Transverse colon (tissue), 4 donors: ENCODE measurements around the gene PDE4B. TPM values are rescaled to one million over a fixed set of nuclear protein-coding genes. Genes with fewer than 3 reads are reported as not detected.

ENCODE experiments used
- DNase-seq: peaks from one replicate; pipeline ENCODE4 v3.0.0-alpha.2; 2019
- H3K27ac ChIP-seq, 4 donors: fragments of 200-600 bp; sonication (generic); 2 replicates each; pipeline ENCODE4 v1.5.1; 2016 to 2018; ENCODE audit warnings: inconsistent platforms in 4 of 4
- H3K27me3 ChIP-seq: fragments of 200-600 bp; sonication (generic); 2 replicates; pipeline ENCODE4 v1.5.1; 2017; ENCODE audit warnings: inconsistent platforms
- H3K36me3 ChIP-seq, 4 donors: fragments of 200-600 bp; sonication (generic); 2 replicates each; pipeline ENCODE4 v1.5.1; 2017 to 2019; ENCODE audit warnings: inconsistent platforms in 4 of 4
- H3K4me1 ChIP-seq, 4 donors: fragments of 200-600 bp; sonication (generic); 2 replicates each; pipeline ENCODE4 v1.5.1; 2017 to 2020; ENCODE audit warnings: inconsistent platforms in 4 of 4
- H3K4me3 ChIP-seq, 4 donors: fragments of 200-600 bp; sonication (generic); 1 replicate in 1 of 4; 2 replicates in 3 of 4; pipeline versions ENCODE4 v1.5.1 to v1.6.1; 2017 to 2019; ENCODE audit warnings: inconsistent platforms in 4 of 4
- H3K9me3 ChIP-seq, 2 donors: fragments of 200-600 bp; sonication (generic); 2 replicates each; pipeline ENCODE4 v1.5.1; 2017 to 2019; ENCODE audit warnings: inconsistent platforms in 2 of 2
- EP300 ChIP-seq: sonication (generic); formaldehyde crosslinking; IDR thresholded peaks from one replicate; pipeline ENCODE4 v1.6.1; 2017; ENCODE audit warnings: antibody characterized with exemption, low read depth
- POLR2A ChIP-seq: fragments of 450-650 bp; IDR thresholded peaks from one replicate; pipeline ENCODE4 v1.6.1; 2016; ENCODE audit warnings: antibody characterized with exemption, mild to moderate bottlenecking, moderate library complexity
- POLR2AphosphoS5 ChIP-seq, 3 donors: sonication (generic); formaldehyde crosslinking; IDR thresholded peaks; one replicate each; pipeline ENCODE4 v1.6.1; 2016; ENCODE audit warnings: antibody characterized with exemption in 3 of 3
- WGBS, 2 donors: methylation state at CpG; one replicate each; pipeline ENCODE4 v1.1.5; 2018; ENCODE audit warnings: low coverage in 1 of 2; 5-methylcytosine and 5-hydroxymethylcytosine counted together
- in situ Hi-C, 4 donors: fragments of 200-750 bp; cut with MboI; loops; one replicate each; pipeline versions ENCODE4 v1.15.0 to v1.15.1; 2017; ENCODE audit warnings: low sequenced_read_pairs in 3 of 4, low pct_ligation_motif_present in 1 of 4, low pct_unique_long_range_greater_than_20kb in 1 of 4
- intact Hi-C: fragments of 100-400 bp; cut with DNase I; formaldehyde crosslinking; loops from one replicate; pipeline ENCODE4 v1.15.1; 2023; ENCODE audit warnings: low total_unique reads
- total RNA-seq, 4 donors: library from RNA; depleted of rRNA; stranded (reverse); fragments of >200 nt; gene quantifications; one replicate each; pipeline ENCODE4 v1.1.0, GENCODE V29; 2016
- TF ChIP-seq, protein P1 (sequence below), 5 experiments: fragments of 200-600 bp in 3 of 5; fragments of 450-650 bp in 2 of 5; sonication (generic) in 3 of 5; IDR thresholded peaks; 1 replicate in 2 of 5; 2 replicates in 3 of 5; pipeline ENCODE4 v1.5.1; 2016 to 2017; ENCODE audit warnings: antibody characterized with exemption in 5 of 5, inconsistent platforms in 3 of 5, mild to moderate bottlenecking in 2 of 5, moderate library complexity in 1 of 5

PDE4B gene
- total RNA-seq, 4 donors from 2014 or later, result 4.5 to 14.8 (median 6.5) TPM

DNA sequence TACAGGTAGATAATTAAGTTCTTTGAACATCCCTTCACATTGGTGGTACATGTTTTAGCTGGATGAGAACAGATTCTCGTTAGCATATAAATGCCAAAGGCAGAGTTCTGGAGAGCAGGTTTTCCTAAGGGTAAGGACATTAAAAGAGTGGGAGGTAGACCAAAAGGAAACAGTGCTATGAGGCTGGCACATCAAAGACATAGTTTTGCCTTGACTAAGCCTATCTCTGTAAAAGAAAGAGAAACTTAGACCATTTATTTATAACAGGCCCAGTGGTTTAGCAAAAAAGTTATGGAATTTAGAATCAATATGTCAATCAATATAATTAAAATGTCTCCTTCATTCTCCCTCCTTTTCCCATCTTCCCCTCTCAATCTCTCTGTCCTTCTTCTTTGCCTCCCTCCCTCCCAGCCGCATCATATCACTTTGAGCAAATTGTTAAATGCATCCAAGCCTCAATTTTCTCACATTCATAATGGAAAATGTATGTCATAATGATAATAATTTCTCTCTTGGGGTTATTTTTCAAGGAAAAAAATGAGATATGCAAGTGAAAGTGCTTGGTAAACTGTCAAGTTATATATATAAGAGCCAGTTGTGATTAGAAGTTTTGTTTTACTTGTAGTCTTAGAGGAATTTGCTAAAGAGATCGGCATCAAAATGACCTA, 531.4 kb downstream of the PDE4B start:
- H3K27me3 ChIP-seq, result no peaks in the 10 kb centered on the region
- no peaks in the 10 kb centered on the region for H3K9me3 ChIP-seq
- intact Hi-C loops, result no loop called here
- in situ Hi-C loops, result loop anchor here in 1 of 4 donors (10.0 kb wide), 1 partner anchor 59 kb away; no protein-coding TSS in a partner anchor
- WGBS, 2 donors, result 78 to 86% methylated on average over 2 to 3 of the region's 3 CpGs
- H3K4me3 ChIP-seq, result no peak overlapping the region
- no peak for TF ChIP-seq POLR2A
- TF ChIP-seq, protein P1, sequence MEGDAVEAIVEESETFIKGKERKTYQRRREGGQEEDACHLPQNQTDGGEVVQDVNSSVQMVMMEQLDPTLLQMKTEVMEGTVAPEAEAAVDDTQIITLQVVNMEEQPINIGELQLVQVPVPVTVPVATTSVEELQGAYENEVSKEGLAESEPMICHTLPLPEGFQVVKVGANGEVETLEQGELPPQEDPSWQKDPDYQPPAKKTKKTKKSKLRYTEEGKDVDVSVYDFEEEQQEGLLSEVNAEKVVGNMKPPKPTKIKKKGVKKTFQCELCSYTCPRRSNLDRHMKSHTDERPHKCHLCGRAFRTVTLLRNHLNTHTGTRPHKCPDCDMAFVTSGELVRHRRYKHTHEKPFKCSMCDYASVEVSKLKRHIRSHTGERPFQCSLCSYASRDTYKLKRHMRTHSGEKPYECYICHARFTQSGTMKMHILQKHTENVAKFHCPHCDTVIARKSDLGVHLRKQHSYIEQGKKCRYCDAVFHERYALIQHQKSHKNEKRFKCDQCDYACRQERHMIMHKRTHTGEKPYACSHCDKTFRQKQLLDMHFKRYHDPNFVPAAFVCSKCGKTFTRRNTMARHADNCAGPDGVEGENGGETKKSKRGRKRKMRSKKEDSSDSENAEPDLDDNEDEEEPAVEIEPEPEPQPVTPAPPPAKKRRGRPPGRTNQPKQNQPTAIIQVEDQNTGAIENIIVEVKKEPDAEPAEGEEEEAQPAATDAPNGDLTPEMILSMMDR (IDR thresholded peaks at IDR 0.05), result no peak
- no peak for TF ChIP-seq EP300
- TF ChIP-seq POLR2AphosphoS5 (IDR thresholded peaks at IDR 0.05), result no peak
- no peak overlapping the region for H3K27ac ChIP-seq
- H3K36me3 ChIP-seq, result no peaks in the 10 kb centered on the region
- DNase-seq, result no peak
- H3K4me1 ChIP-seq, result no peaks in the 10 kb centered on the region

DNA sequence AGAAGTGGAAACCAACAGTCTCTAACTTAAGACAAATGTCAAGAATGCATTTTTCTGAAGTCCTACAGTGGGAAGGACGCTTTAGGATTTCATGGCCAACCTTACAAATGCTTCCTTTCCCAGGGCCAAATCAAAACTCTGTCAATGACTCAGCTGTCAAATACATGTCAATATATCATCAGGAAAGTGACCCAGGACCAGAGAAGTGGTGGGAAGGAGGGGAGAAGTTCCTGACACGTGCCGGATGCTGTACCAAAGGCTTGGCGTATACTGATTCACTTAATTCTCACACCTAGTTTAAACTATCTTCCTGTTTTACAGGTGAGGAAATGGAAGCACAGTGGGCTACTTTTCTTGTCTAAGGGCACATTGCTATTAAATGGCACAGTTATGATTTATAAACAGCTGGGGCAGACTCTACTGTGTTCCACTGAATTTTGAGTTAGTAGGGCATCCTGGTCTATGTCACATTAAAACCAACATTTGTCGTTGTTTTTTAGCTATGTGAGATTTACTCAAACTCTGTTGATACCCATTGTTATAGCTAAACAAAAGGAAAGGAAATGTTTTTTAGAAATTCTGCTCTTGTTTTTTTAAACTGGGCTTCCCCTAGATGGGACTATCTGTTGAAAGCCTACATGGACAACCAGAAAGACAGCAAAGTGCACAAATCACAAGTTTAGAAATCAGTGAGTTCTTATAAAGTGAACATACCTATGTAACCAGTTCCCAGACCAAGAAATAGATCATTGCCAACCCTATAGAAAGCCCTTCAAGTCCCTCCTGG, 533.1 kb downstream of the PDE4B start:
- TF ChIP-seq EP300 (no peak), POLR2A (no peak), POLR2AphosphoS5 (IDR thresholded peaks at IDR 0.05) (no peak)
- TF ChIP-seq, protein P1 (IDR thresholded peaks at IDR 0.05), result no peak
- Histone ChIP-seq H3K27ac (no peak overlapping the region), H3K36me3 (no peaks in the 10 kb centered on the region), H3K27me3 (no peaks in the 10 kb centered on the region), H3K4me3 (no peak overlapping the region), H3K4me1 (peaks cover 0 to 8% (median under 1%) of the 10 kb centered on the region in 4 donors), H3K9me3 (no peaks in the 10 kb centered on the region)
- intact Hi-C loops, result no loop called here
- DNase-seq, result no peak
- in situ Hi-C loops, result loop anchor here in 2 of 4 donors (10.0 to 25.0 kb wide), 2 partner anchors 61 to 1263 kb away; no protein-coding TSS in a partner anchor
- 94 to 99% methylated on average over 5 of the region's 5 CpGs for WGBS, 2 donors

DNA sequence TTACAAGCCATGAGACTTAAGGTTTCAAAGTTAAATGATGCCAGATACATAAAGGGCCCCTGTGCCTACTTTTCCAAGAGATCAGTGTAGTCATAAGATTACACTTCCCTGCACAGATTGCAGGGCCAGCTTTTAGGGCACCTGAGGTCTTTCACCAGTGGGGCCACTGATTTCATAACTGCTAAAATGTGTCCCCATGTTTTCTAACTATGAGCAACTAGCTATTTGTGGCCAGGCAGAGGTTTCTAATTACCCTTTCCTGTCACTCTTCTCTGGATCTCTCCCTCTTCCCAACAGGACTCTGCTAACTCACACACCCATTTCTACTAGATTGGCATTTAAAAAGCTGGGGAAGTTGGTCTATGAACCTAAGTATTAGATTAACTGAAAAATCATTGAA, 534.2 kb downstream of the PDE4B start:
- Histone ChIP-seq H3K9me3 (no peaks in the 10 kb centered on the region), H3K4me3 (no peak overlapping the region), H3K36me3 (no peaks in the 10 kb centered on the region), H3K4me1 (peaks cover 0 to 16% (median 7%) of the 10 kb centered on the region in 4 donors), H3K27me3 (no peaks in the 10 kb centered on the region), H3K27ac (no peak overlapping the region)
- intact Hi-C loops, result no loop called here
- TF ChIP-seq, protein P1 (IDR thresholded peaks at IDR 0.05), result no peak
- TF ChIP-seq EP300, result no peak
- no peak for DNase-seq
- in situ Hi-C loops, result loop anchor here in 2 of 4 donors (10.0 to 25.0 kb wide), 2 partner anchors 62 to 1265 kb away; no protein-coding TSS in a partner anchor

- Histone ChIP-seq H3K9me3 (no peaks in the 10 kb centered on the region), H3K4me1 (peaks cover 0 to 19% (median 9%) of the 10 kb centered on the region in 4 donors), H3K36me3 (no peaks in the 10 kb centered on the region), H3K27ac (no peak overlapping the region), H3K4me3 (no peak overlapping the region), H3K27me3 (no peaks in the 10 kb centered on the region)
- no peak for TF ChIP-seq EP300
- TF ChIP-seq POLR2A, result no peak
- TF ChIP-seq POLR2AphosphoS5 (IDR thresholded peaks at IDR 0.05), result no peak
- TF ChIP-seq, protein P1 (IDR thresholded peaks at IDR 0.05), result no peak
- intact Hi-C loops, result no loop called here
- DNase-seq, result no peak
- in situ Hi-C loops, result loop anchor here in 2 of 4 donors (10.0 to 25.0 kb wide), 2 partner anchors 63 to 1265 kb away; no protein-coding TSS in a partner anchor
- 82 to 94% methylated on average over 2 of the region's 2 CpGs for WGBS, 2 donors
These were observed 534.9 kb downstream of the PDE4B start for GRCh38 chr1:66327588-66327987.
